Globus pallidus (tissue), 1 donor: ENCODE measurements around the gene NFX1.
"Not testable (repeated sequence)": the region's sequence is repeated elsewhere in the genome, so short reads cannot be mapped to it uniquely, and the experiment has no call there.

Experiments
- DNase-seq: peaks from one replicate; pipeline ENCODE4 v3.0.0-alpha.2; 2015; ENCODE audit warnings: low spot score

Gene NFX1

DNA sequence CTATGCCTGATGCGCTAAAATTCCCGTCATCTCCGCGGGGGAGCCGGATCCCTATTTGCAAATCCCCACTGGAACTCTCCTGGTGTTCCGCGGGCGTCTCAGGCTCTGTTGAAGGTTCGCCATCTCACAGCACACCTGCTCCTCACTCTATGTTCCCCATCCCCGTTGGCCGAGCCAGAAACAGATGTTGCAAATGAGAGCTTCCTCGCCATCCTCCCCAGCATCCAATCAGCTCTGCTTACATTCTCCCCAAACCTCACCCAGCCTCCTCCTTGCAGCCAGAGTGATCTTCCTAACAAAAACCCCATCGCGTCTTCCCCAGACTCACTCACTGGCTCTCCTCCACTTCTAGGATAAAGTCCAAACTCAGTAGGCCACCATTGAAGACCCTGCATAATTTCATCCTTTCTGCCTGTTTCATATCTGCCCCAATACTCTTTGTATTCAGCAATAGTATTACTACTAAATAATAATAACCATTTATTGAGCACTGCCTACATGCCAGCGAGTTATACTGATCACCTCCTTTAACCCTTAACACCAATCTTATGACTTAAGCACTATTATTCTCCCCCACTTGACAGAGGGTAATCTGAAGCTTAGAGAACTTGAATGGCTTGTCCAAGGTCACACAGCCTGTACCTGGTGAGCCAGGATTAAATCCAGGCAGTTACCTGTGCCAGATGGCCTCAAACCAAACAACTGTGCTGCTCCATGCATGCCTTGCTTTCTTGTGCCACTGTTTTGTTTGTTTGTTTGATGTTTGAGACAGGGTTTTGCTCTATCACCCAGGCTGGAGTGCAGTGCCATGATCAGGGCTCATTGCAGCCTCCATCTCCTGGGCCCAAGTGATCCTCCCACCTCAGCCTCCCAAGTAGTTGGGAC is 98.0 kb downstream of the NFX1 start:
- no peak for DNase-seq

- peak; percentile 46 for DNase-seq
Measured at GRCh38 chr9:33391111-33391771, 100.9 kb downstream of the NFX1 start.

DNA sequence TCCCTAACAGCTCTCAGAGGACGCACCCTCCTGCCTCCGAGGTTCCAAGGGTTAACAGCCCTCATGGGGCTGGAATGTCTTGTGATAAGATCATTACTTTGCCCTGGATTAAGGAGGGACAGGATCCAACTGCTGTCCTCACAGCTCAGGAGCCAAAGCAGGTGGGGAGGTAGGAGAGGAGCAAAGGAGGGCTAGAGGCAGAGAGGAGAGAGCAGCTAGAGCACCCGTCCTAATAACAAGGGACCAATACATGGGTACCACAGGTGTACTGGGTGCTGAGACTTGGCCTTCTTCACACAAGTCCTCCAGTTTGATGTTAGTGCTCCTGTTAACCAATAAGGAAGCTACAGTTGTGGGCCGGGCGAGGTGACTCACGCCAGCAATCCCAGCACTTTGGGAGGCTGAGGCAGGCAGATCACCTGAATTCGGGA is 102.3 kb downstream of the NFX1 start:
- not testable (repeated sequence) for DNase-seq

DNA sequence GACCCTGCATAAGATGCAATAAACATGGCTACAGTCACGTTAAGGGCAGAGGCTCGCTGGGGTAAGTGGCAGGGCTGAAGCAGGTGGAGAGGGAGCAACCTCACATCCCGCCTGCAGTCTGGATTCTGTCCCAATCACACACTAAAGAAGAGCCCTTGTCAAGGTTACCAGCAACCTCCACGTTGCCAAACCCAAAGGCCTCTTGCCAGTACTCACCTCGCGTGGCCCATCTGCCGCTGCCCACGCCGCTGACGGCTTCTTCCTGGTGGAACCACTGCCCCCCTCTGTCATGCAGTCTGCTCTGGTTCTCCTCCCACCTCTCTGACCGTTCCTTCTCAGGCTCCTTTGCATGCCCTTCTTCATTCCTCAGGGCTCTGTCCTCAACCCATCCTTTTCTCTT is 103.3 kb downstream of the NFX1 start:
- no peak for DNase-seq

DNA sequence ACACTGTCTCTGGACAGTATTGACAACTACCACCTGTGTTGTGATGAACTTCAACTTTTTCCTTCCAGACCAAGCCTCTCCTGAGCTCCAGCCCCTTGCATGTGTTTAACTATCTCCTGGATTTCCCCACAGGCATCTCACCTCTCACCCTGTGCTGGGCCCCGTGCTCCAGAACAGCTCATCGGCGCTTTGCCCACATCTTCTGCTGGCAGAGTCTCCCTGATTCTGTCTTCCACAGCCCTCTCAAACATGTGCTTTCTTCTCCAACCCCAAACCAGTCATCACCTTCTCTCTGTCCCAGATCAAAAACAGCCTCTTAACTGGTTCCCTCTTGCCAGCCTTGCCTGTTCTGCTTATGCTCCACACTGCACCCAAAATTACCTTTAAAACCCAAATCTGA is 103.7 kb downstream of the NFX1 start:
- DNase-seq, result not testable (repeated sequence)

- not testable (repeated sequence) for DNase-seq
Measured at GRCh38 chr9:33395159-33395879, 105.0 kb downstream of the NFX1 start.

DNA sequence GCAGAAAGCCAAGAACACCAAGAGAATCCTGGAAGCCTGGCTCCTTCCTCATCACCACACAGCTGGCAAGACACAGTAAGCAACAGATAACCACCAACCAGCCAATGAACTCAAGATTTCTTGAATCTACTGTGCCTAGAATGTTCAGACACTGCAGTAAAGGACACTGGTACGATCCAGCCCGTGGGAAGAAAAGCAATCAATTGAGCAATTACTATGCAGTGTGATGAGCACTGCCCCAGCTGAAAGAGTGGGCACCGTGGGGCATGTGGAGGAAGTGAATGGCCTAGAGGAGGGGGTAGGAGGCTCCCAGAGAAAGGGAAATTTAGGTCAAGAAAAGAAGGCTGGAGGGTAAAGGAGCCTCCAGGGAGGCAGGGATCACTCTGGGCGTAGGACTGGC is 107.5 kb downstream of the NFX1 start:
- not testable (repeated sequence) for DNase-seq

DNA sequence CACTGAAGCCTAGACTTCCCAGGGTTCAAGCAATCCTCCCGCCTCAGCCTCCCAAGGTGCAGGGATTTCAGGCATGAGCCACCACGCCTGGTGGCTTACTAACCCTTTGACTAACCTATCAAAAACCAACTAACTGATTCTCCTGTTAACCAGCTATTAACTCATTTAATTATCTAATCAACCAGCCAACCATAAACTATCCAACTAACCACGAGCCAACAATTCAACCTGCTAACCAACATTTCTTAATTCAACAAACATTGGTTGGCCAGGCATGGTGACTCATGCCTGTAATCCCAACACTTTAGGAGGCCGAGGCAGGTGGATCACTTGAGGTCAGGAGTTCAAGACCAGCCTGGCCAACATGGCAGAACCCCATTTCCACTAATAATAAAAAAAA is 108.7 kb downstream of the NFX1 start:
- not testable (repeated sequence) for DNase-seq

DNA sequence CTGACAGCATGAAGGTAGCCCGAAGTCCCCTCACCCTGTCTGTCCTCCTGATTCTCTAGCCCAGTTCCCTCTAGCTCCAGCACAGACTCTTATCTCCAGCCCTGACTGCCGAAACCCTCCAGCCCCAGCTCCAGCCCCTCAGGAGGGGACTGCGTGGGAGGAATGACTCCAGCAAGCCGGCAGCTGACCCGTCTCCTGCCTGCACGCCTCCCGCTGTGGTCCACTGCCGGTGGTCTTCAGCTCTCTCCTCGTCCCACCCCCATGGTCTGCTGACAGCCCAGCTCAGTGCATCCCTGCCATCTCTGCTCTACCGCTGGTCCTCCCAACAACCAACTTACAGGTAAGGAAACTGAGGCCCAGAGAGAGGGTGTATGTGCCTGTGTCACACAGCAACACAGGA is 111.5 kb downstream of the NFX1 start:
- DNase-seq, result not testable (repeated sequence)

DNA sequence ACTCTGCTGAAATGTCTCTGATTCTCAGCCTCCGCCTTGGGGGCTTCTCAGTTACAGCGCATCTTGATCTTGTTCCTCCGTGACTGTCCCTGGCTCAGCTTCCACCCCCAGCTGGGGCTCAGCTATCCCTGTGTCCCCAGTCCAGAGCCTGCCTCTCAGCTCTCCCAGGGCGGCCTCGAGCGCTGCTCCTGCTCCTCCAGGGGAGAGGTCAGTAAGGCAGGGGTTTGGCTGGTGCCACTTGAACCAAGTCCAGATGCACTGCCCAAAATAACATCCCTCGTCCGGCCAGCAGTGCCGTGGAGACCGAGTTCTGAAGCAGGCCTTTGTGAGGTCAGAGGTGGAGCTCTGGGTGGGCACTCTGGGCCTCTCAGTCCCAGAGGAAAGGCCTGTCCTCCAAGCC is 112.1 kb downstream of the NFX1 start, which contains the start of gene AQP7:
Gene AQP7 (minus strand): TSS at position 198 of the 400 bp plus-strand sequence. CDS start 1,306 bp downstream, outside the sequence.
- not testable (repeated sequence) for DNase-seq

DNA sequence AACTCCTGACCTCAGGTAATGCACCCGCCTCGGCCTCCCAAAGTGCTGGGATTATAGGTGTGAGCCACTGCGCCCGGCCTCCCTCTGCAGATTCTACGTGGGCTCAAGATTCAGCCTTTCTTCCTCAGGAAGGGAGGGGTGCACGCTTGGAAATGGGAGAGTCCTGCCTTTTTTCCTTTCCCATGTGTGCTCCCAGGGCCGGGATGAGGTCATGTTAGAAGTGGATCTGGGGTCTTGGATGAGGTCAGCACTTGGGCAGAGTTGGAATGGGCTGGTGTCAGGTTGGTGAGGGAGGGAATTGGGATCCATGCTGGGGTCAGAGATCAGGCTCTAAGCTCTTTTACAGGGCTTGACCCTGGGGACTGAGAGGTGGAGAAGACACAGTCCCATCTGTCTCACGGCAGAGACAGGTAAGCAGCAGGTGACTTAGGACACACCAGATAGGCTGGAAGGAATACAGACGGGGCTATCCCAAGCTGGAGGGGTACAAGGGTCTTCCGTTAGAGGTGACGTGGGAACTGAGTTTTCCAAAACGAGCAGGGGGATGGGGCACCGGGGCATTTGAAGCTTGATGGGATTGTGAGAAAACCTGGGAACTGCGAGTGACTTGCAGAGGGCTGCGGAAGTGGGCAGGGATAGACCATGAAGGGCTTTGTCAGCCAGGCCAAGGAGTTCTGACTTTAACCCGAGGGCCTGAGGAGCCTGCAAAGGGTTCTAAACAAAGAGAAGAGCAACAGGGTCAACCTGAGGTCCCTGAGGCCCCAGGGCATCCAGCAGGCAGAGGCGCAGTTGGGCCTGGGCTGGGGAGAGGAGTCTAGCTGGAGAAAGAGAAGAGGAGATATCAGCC is 113.8 kb downstream of the NFX1 start:
- DNase-seq, result no peak

GRCh38 chr9:33404788-33405362 is 114.6 kb downstream of the NFX1 start:
- DNase-seq, result no peak

DNA sequence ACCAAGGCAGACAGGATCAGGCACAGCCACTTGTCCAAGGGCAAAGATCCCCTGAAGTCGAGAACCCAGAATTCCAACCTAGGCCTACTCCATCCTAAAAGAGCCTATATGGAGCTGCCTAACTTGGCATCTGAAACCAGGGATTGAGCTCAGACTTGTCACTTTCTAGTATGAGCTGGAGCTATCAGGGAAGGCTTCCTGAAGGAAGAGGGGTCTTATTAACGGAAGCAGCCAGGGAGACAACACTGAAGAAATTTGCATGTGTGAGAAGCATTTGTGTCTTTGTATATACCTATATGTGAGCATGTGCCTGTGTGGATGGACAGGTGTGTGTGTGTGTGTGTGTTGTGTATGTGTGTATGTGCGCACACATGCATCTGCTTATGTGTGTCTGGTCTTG is 116.7 kb downstream of the NFX1 start:
- no peak for DNase-seq

GRCh38 chr9:33408087-33408486 is 117.8 kb downstream of the NFX1 start:
- DNase-seq, result no peak

DNA sequence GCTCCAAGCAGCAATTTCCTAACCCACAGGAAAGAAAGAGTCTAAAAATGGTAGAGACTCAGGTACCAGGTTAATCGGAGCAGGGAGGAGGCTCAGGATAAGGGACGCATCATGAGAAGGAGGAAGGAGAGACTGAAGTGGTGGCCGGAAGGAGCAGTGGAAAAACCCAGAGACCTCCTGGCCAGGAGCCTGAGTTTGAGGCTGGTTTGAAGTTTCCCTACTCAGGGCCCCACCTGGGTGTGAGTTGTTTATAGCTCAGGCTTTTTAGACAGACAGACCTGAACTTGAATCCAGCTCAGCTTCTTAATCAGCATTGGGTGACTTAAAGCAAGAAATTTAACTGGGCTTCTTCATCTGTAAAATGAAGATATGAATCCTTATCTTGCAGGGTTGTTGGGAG is 124.0 kb downstream of the NFX1 start:
- no peak for DNase-seq

GRCh38 chr9:33414889-33415500 is 124.7 kb downstream of the NFX1 start:
- DNase-seq, result no peak

- peak; percentile 28 for DNase-seq
Measured at GRCh38 chr9:33415501-33416038, 125.3 kb downstream of the NFX1 start.

- no peak for DNase-seq
Measured at GRCh38 chr9:33416996-33417395, 126.7 kb downstream of the NFX1 start.

DNA sequence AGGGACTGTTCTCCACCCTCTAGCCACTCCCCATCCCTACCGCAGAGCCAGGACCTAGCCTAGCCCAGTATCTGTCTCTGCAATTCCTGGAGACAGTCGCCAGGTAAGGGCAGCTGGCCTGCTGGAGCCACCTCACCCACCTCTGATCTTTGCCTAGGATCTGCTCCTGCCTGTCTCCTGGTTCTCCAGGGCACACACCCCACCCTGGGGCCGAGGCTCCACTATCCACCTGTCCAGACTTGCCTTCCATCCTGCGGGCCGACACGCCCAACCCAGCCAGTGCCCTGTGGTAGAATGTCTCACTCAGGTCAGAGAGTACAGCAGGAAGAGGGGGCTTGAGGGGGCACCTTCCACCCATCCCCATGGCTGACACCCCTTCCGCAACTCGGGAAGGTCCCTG is 127.8 kb downstream of the NFX1 start:
- no peak for DNase-seq

DNA sequence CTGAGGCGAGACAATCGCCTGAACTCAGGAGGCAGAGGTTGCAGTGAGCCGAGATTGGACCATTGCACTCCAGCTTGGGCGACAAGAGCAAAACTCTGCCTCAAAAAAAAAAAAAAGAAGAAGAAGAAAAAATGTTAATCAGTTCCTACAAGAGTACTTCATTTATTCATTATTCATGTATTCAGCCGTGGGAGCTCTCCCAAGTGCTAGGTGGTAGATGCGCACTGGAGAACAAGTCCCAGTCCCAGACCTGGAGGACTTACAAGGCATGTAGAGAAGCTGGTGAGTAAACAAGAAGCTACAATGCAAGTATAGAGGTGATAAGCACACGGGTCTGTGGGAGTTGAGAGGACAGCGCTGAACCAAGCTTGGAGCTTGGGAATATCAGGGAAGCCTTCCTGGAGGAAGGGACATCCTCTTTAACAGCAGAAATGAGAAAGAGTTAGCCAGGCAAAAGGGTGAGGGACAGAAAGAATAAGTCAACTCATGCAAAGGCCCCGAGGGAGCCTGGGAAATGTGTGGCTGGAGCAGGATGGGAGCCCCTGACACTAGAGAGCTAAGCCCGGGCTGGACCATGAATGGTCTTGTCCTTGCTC is 129.5 kb downstream of the NFX1 start:
- DNase-seq, result no peak
